B cell (primary cell): ENCODE results near the gene NEGR1. TPM values are rescaled to one million over a fixed set of nuclear protein-coding genes. Genes with fewer than 3 reads are reported as not detected.

ENCODE experiments used
- ATAC-seq: fragments of 200-7000 bp; cut with Tn5 transposase; one replicate; pipeline ENCODE4 v1.10.0; 2021; ENCODE audit warnings: low read depth, mild to moderate bottlenecking, moderate number of reproducible peaks, moderate library complexity
- CTCF ChIA-PET: fragments of 350-600 bp; sonication (Branson Sonifier 250); formaldehyde crosslinking; loops from one replicate; lab custom pipeline; 2021; ENCODE audit warnings: antibody characterized with exemption, inconsistent platforms; lab: Charles Lee
- POLR2A ChIA-PET: fragments of 350-600 bp; sonication (Branson Sonifier 250); formaldehyde crosslinking; loops from one replicate; lab custom pipeline; 2021; ENCODE audit warnings: antibody characterized with exemption; lab: Charles Lee
- DNase-seq: peaks from one replicate; pipeline ENCODE4 v3.0.0; 2013
- H2AFZ ChIP-seq: 2 replicates; pipeline ENCODE4 v1.6.1; 2012; ENCODE audit warnings: mild to moderate bottlenecking, low read depth, low read length; ENCODE audit not compliant: insufficient read depth, poor library complexity, severe bottlenecking
- H3K27ac ChIP-seq, 2 donors: 1 replicate in 1 of 2; 2 replicates in 1 of 2; pipeline ENCODE4 v1.5.1; 2012 to 2013; ENCODE audit warnings: low read length in 2 of 2, mild to moderate bottlenecking in 2 of 2, moderate library complexity in 1 of 2
- H3K27me3 ChIP-seq, 4 experiments: fragments of 200-600 bp in 1 of 4; sonication (generic) in 1 of 4; replicated peaks in 1 of 4; 1 replicate in 2 of 4; 2 replicates in 2 of 4; pipeline versions ENCODE4 v1.6.1 to v1.7.0; 2013 to 2016; ENCODE audit warnings: low read length in 3 of 4, mild to moderate bottlenecking in 2 of 4, mixed read lengths in 1 of 4, moderate library complexity in 1 of 4; ENCODE audit not compliant: insufficient read depth in 4 of 4, control insufficient read depth in 3 of 4; ENCODE audit errors: control extremely low read depth in 1 of 4
- H3K36me3 ChIP-seq, 2 experiments: replicated peaks in 1 of 2; 1 replicate in 1 of 2; 2 replicates in 1 of 2; pipeline versions ENCODE4 v1.6.1 to v1.7.1; 2013; ENCODE audit warnings: low read length in 1 of 2; ENCODE audit not compliant: insufficient read depth in 2 of 2, control insufficient read depth in 1 of 2; ENCODE audit errors: control extremely low read depth in 1 of 2, extremely low read depth in 1 of 2
- H3K4me1 ChIP-seq, 2 donors: fragments of 200-600 bp in 1 of 2; sonication (generic) in 1 of 2; 1 replicate in 1 of 2; 2 replicates in 1 of 2; pipeline versions ENCODE4 v1.5.1 to v1.6.1; 2013 to 2017; ENCODE audit warnings: low read length in 2 of 2; ENCODE audit not compliant: control insufficient read depth in 2 of 2, insufficient read depth in 2 of 2
- H3K4me2 ChIP-seq: replicated peaks from 2 replicates; pipeline ENCODE3; 2012; ENCODE audit warnings: mild to moderate bottlenecking, low read depth, low read length; ENCODE audit not compliant: poor library complexity, severe bottlenecking
- H3K4me3 ChIP-seq, 5 experiments: fragments of 200-600 bp in 1 of 5; sonication (generic) in 1 of 5; 1 replicate in 3 of 5; 2 replicates in 2 of 5; pipeline versions ENCODE4 v1.5.1 to v1.7.0; 2011 to 2016; ENCODE audit warnings: low read length in 4 of 5, mild to moderate bottlenecking in 4 of 5, low read depth in 2 of 5, control low read depth in 1 of 5, moderate library complexity in 1 of 5; ENCODE audit not compliant: insufficient read depth in 1 of 5; ENCODE audit errors: control extremely low read depth in 1 of 5, extremely low read depth in 1 of 5
- H3K79me2 ChIP-seq: fragments of 200-600 bp; sonication (generic); one replicate; pipeline ENCODE4 v1.6.0; 2016; ENCODE audit warnings: low read length; ENCODE audit not compliant: control insufficient read depth, insufficient read depth
- H3K9ac ChIP-seq: fragments of 200-600 bp; sonication (generic); 2 replicates; pipeline ENCODE4 v1.6.1; 2017; ENCODE audit warnings: mild to moderate bottlenecking, low read length, moderate library complexity
- H3K9me3 ChIP-seq, 3 donors: one replicate each; pipeline versions ENCODE4 v1.6.1 to v1.7.1; 2013; ENCODE audit warnings: low read length in 2 of 3; ENCODE audit not compliant: control insufficient read depth in 2 of 3, insufficient read depth in 1 of 3; ENCODE audit errors: control extremely low read depth in 1 of 3
- H4K20me1 ChIP-seq: 2 replicates; pipeline ENCODE4 v1.6.0; 2012; ENCODE audit warnings: mild to moderate bottlenecking, low read length; ENCODE audit not compliant: insufficient read depth, control insufficient read depth, poor library complexity, severe bottlenecking
- H3K27ac Mint-ChIP-seq: one replicate; pipeline ENCODE4 v1.8.0; 2021; ENCODE audit warnings: mixed read lengths
- H3K27me3 Mint-ChIP-seq: one replicate; pipeline ENCODE4 v1.8.0; 2021; ENCODE audit warnings: mixed read lengths
- H3K4me1 Mint-ChIP-seq: one replicate; pipeline ENCODE4 v1.8.0; 2021; ENCODE audit warnings: mixed read lengths
- H3K4me3 Mint-ChIP-seq: one replicate; pipeline ENCODE4 v1.8.0; 2021; ENCODE audit warnings: mixed read lengths
- H3K9me3 Mint-ChIP-seq: one replicate; pipeline ENCODE4 v1.8.0; 2022; ENCODE audit warnings: mixed read lengths; ENCODE audit not compliant: insufficient read depth
- CTCF ChIP-seq: fragments of 200-600 bp; IDR thresholded peaks from one replicate; pipeline ENCODE4 v1.8.0; 2022; ENCODE audit warnings: antibody characterized with exemption, mild to moderate bottlenecking
- EZH2 ChIP-seq: IDR thresholded peaks from 2 replicates; pipeline ENCODE4 v1.6.1; 2012; ENCODE audit warnings: borderline replicate concordance, low read depth, mild to moderate bottlenecking, moderate library complexity, low read length; ENCODE audit not compliant: insufficient read depth, poor library complexity, severe bottlenecking
- WGBS: methylation state at CpG from one replicate; pipeline ENCODE4 v1.1.5; 2013; ENCODE audit warnings: missing lambda C conversion rate; ENCODE audit not compliant: insufficient coverage; 5-methylcytosine and 5-hydroxymethylcytosine counted together
- intact Hi-C: fragments of 100-400 bp; cut with micrococcal nuclease; formaldehyde crosslinking; loops from one replicate; pipeline ENCODE4 v1.10.0; 2022
- polyA plus RNA-seq: library from polyadenylated mRNA; depleted of rRNA; stranded (reverse); fragments of >200 nt; gene quantifications from 2 replicates; pipeline ENCODE4 v1.2.3, GENCODE V29; 2012
- total RNA-seq, 2 donors: library from RNA; stranded (reverse); fragments of 120-200 nt in 1 of 2; gene quantifications; 1 replicate in 1 of 2; 2 replicates in 1 of 2; pipeline versions ENCODE4 v1.2.3 to v1.2.4, GENCODE V29; 2013 to 2022

Gene NEGR1
- total and polyA plus RNA-seq, 2 donors (not counting 1 experiment from before 2014, with no cell fraction given), result 0.01 TPM; not detected in 1

GRCh38 chr1:72051538-72051937 is 230.8 kb downstream of the NEGR1 start:
- no peaks in the 10 kb centered on the region for H3K9me3 Mint-ChIP-seq
- ATAC-seq (no peak), DNase-seq (no peak)
- H4K20me1 ChIP-seq, result no peaks in the 10 kb centered on the region
- no peak overlapping the region for H3K9ac ChIP-seq
- TF ChIP-seq EZH2 (no peak), CTCF (no peak)
- H3K4me1 ChIP-seq, result no peaks in the 10 kb centered on the region
- no peak overlapping the region for H3K4me2 ChIP-seq
- H3K4me1 Mint-ChIP-seq, result no peaks in the 10 kb centered on the region
- CTCF ChIA-PET, result no interaction called here
- H3K9me3 ChIP-seq, result no peaks in the 10 kb centered on the region
- no peak overlapping the region for H3K27ac ChIP-seq
- H3K27me3 Mint-ChIP-seq, result no peaks in the 10 kb centered on the region
- no peak overlapping the region for H3K4me3 ChIP-seq
- intact Hi-C loops, result no loop called here
- no peaks in the 10 kb centered on the region for H3K27me3 ChIP-seq
- no peaks in the 10 kb centered on the region for H3K79me2 ChIP-seq
- POLR2A ChIA-PET, result no interaction called here
- no peak overlapping the region for H3K27ac Mint-ChIP-seq
- H3K4me3 Mint-ChIP-seq, result no peak overlapping the region
- H2AFZ ChIP-seq, result no peak overlapping the region
- WGBS, result 100% methylated on average over 2 of the region's 2 CpGs
- no peaks in the 10 kb centered on the region for H3K36me3 ChIP-seq

GRCh38 chr1:72050551-72050950 is 231.8 kb downstream of the NEGR1 start:
- ATAC-seq (no peak), DNase-seq (no peak)
- intact Hi-C loops, result no loop called here
- Histone ChIP-seq H3K9me3 (no peaks in the 10 kb centered on the region), H3K4me1 (no peaks in the 10 kb centered on the region), H4K20me1 (no peaks in the 10 kb centered on the region), H3K27ac (no peak overlapping the region), H3K79me2 (no peaks in the 10 kb centered on the region), H3K36me3 (no peaks in the 10 kb centered on the region), H3K9ac (no peak overlapping the region), H3K4me2 (no peak overlapping the region), H2AFZ (no peak overlapping the region), H3K4me3 (no peak overlapping the region), H3K27me3 (no peaks in the 10 kb centered on the region)
- TF ChIP-seq EZH2, result no peak
- no peak for TF ChIP-seq CTCF
- Mint-ChIP-seq H3K4me3 (no peak overlapping the region), H3K27ac (no peak overlapping the region), H3K4me1 (no peaks in the 10 kb centered on the region), H3K27me3 (no peaks in the 10 kb centered on the region), H3K9me3 (no peaks in the 10 kb centered on the region)
- ChIA-PET POLR2A (no interaction called here), CTCF (no interaction called here)
